GM12892 (cell line): ENCODE measurements around the gene NFU1.

Experiments used
- DNase-seq: peaks from one replicate; pipeline ENCODE4 v3.0.0; 2011; ENCODE audit not compliant: insufficient read length
- FAIRE-seq: peaks from 2 replicates; lab custom pipeline; 2011; peaks lifted over from hg19 to GRCh38; lab: Jason Lieb, UNC
- POLR2A ChIP-seq: IDR thresholded peaks from 2 replicates; pipeline ENCODE4 v1.6.1; 2011; ENCODE audit warnings: low read depth, low read length, control low read depth
- POLR2AphosphoS5 ChIP-seq: IDR thresholded peaks from 2 replicates; pipeline ENCODE4 v1.6.1; 2011; ENCODE audit warnings: low read depth, low read length, control low read depth
- TAF1 ChIP-seq: IDR thresholded peaks from 2 replicates; pipeline ENCODE4 v1.6.1; 2011; ENCODE audit warnings: low read depth, mild to moderate bottlenecking, control low read depth, low read length, borderline replicate concordance

Gene NFU1

GRCh38 chr2:69395866-69396265 lies 41.4 kb downstream of the NFU1 start:
- no peak for FAIRE-seq
- TF ChIP-seq TAF1: no peak
- no peak for TF ChIP-seq POLR2AphosphoS5
- no peak for TF ChIP-seq POLR2A
- DNase-seq: no peak

GRCh38 chr2:69393963-69394362 lies 43.3 kb downstream of the NFU1 start:
- no peak for FAIRE-seq
- TF ChIP-seq POLR2AphosphoS5: no peak
- no peak for TF ChIP-seq POLR2A
- no peak for TF ChIP-seq TAF1
- no peak for DNase-seq

- TF ChIP-seq POLR2AphosphoS5: no peak
- TF ChIP-seq POLR2A: no peak
- TF ChIP-seq TAF1: no peak
- FAIRE-seq (no peak), DNase-seq (no peak)
Measured at GRCh38 chr2:69390471-69390870, 46.8 kb downstream of the NFU1 start.

GRCh38 chr2:69390001-69390400 lies 47.2 kb downstream of the NFU1 start:
- no peak for TF ChIP-seq POLR2A
- TF ChIP-seq TAF1: no peak
- TF ChIP-seq POLR2AphosphoS5: no peak
- no peak for FAIRE-seq

GRCh38 chr2:69389271-69389670 lies 48.0 kb downstream of the NFU1 start:
- TF ChIP-seq POLR2AphosphoS5: no peak
- no peak for TF ChIP-seq POLR2A
- no peak for TF ChIP-seq TAF1
- no peak for FAIRE-seq
- no peak for DNase-seq

More at GRCh38 chr2:69390001-69390400, 47.2 kb downstream of the NFU1 start:
- DNase-seq: no peak

GRCh38 chr2:69387770-69388481 lies 49.3 kb downstream of the NFU1 start:
- TF ChIP-seq POLR2AphosphoS5 (no peak), POLR2A (no peak), TAF1 (no peak)
- FAIRE-seq (peak; percentile 48), DNase-seq (no peak)

GRCh38 chr2:69386789-69387734 lies 50.2 kb downstream of the NFU1 start, which contains the start of gene GFPT1:
Gene GFPT1, minus strand, starts transcription at chr2:69387227. Its CDS starts 156 bp downstream, at chr2:69387071.
- DNase-seq: peak; percentile 80
- TF ChIP-seq POLR2AphosphoS5: peak; percentile 77
- TF ChIP-seq POLR2A: peak; percentile 88
- TF ChIP-seq TAF1: peak; percentile 63
- FAIRE-seq: peak; percentile 97

- DNase-seq (no peak), FAIRE-seq (no peak)
- TF ChIP-seq TAF1 (no peak), POLR2A (no peak), POLR2AphosphoS5 (no peak)
Measured at GRCh38 chr2:69386360-69386759, 50.9 kb downstream of the NFU1 start.

GRCh38 chr2:69385443-69386151 lies 51.6 kb downstream of the NFU1 start:
- FAIRE-seq: no peak
- DNase-seq: no peak
- TF ChIP-seq POLR2AphosphoS5 (no peak), POLR2A (no peak), TAF1 (no peak)

- no peak for FAIRE-seq
- TF ChIP-seq POLR2AphosphoS5 (no peak), POLR2A (no peak), TAF1 (no peak)
- no peak for DNase-seq
Measured at GRCh38 chr2:69384618-69385081, 52.6 kb downstream of the NFU1 start.

- no peak for FAIRE-seq
- no peak for TF ChIP-seq POLR2AphosphoS5
- no peak for DNase-seq
Measured at GRCh38 chr2:69383176-69383812, 53.9 kb downstream of the NFU1 start.
